Measurements from ENCODE around the gene KIF1B. TPM values are rescaled to one million over a fixed set of nuclear protein-coding genes. Genes with fewer than 3 reads are reported as not detected.
"Not testable (repeated sequence)": the region's sequence is repeated elsewhere in the genome, so short reads cannot be mapped to it uniquely, and the experiment has no call there.

The KIF1B gene
- total RNA-seq, 1 experiment from 2014 or later: 8.7 TPM

DNA sequence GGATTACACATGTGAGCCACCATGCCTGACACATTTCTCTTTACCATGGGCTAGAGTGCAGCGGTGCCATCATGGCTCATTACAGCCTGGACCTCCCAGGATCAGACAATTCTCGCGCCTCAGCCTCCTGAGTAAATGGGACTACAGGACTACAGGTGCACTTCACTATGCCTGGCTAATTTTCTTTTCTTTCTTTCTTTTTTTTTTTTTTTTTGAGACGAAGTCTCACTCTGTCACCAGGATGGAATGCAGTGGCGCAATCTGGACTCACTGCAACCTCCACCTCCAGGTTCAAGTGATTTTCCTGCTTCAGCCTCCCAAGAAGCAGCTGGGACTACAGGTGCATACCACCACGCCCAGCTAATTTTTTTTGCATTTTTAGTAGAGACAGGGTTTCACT lies 14.8 kb upstream of the KIF1B start:
- no peak for DNase-seq (ENCODE audit: low spot score)

DNA sequence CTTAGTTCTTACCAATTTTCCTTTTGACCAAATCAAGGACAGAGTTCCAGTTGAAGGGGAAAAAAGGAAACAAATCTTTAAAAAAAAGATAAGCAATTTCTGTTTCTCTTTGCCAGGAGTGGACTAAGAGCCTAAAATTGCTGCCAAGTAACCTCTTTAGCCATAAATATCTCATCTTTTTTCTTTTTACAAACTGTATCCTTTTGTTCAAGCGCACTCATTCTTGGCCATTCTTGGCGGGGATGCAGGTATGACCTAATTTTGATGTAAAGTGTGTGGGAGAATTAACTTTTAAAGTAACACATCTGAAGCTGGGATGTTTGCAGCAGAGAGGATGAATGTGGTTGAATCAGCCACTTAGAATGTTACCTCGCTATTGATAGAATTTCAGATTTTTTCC lies 13.4 kb upstream of the KIF1B start:
- DNase-seq (ENCODE audit: low spot score): no peak

- no peak for DNase-seq (ENCODE audit: low spot score)
Measured at GRCh38 chr1:10200620-10201019, 9.8 kb upstream of the KIF1B start.

GRCh38 chr1:10204003-10204642 lies 6.2 kb upstream of the KIF1B start:
- no peak for DNase-seq (ENCODE audit: low spot score)

DNA sequence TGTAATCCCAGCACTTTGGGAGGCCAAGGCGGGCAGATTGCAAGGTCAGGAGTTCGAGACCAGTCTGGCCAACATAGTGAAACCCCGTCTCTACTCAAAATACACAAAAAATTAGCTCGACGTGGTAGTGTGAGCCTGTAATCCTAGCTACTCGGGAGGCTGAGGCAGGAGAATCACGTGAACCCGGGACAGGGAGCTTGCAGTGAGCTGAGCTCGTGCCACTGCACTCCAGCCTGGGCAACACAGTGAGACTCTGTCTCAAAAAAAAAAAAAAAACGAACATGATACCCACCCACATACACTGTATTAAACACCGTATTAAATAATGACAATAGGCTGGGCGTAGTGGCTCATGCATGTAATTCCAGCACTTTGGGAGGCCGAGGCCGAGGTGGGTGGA lies 5.2 kb upstream of the KIF1B start:
- DNase-seq (ENCODE audit: low spot score): not testable (repeated sequence)

DNA sequence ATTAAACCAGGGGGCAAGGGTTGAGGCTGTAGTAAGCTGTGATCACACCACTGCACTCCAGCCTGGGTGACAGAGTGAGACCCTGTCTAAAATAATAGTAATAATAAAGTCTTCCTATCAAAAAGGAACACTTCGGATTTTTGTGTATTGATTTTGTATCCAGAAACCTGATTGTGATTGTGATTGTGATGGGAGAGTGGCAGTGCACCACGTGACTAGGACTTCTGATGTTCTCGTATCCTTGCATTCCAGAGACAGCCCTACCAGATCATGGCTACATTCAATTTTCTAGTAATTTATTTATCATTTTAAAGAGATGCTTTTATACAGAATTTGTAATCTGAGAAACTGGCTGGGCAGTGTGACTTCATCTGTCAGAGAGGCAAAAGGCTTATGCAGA lies 2.6 kb upstream of the KIF1B start:
- no peak for DNase-seq (ENCODE audit: low spot score)

GRCh38 chr1:10208537-10208936 lies 1.8 kb upstream of the KIF1B start:
- peak; percentile 5 for DNase-seq (ENCODE audit: low spot score)

GRCh38 chr1:10209590-10209904 lies 823 bp upstream of the KIF1B start:
- no peak for DNase-seq (ENCODE audit: low spot score)

DNA sequence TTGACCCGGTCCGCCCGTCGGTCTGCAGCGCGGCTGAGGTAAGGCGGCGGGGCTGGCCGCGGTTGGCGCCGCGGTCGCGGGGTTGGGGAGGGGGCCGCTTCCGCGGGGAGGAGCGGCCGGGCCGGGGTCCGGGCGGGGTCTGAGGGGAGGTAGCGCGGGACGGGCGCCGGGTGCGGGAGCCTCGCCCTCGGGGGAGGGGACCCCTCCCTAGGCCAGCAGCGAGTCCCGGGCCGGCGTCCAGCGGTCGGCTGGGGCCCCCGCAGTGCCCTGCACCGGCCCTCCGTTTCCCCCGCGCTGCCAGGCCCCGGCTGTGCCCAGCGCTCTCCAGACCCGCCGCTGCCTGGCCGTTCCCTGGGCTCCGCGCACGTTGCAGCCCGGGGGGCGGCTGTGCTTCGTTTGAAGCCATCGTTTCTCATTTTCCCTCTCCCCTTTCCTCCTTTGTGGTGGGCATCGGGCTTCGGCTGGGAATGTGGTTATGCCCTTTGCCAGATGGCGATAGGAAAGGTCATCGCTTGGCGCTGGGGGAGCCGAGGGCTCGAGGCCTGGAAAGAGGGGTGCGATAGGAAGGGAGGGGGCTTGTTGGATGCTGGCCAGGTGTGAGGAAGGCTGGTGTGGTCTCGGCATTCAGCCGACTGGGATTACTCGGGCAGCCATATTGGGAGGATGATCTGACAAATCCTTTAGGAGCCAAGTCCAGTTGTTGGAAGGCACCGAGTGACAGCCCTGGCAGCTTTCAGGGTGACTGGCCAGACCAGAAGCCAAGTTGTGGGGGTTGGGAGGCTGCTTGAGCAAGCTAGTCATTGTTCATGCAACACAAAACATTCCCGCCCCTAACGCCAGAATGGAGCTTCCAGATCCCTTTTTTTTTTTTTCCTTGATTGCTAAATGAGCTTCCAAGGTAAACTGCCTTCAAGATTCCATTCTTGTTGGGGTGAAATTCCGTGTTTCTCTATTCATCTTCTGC lies 753 bp downstream of the KIF1B start:
- peak; percentile 87 for DNase-seq (ENCODE audit: low spot score)

GRCh38 chr1:10211805-10212410 lies 1.5 kb downstream of the KIF1B start:
- no peak for DNase-seq (ENCODE audit: low spot score)

DNA sequence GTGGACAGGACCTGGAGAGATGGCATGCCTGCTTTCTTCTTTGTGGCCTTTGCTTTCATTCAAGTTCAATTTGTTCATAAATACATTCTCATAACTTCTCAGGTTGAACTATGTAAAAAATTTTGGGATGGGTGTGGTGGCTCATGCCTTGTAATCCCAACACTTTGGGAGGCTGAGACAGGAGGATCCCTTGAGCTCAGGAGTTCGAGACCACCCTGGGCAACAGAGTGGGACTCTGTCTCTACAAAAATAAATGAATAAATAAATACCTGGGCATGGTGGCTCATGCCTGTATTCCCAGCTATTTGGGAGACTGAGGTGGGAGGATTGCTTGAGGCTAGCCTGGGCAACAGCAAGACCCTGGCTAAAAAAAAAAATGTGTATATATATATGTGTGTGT lies 2.1 kb downstream of the KIF1B start:
- DNase-seq (ENCODE audit: low spot score): no peak

GRCh38 chr1:10213186-10213705 lies 2.9 kb downstream of the KIF1B start:
- DNase-seq (ENCODE audit: low spot score): no peak

DNA sequence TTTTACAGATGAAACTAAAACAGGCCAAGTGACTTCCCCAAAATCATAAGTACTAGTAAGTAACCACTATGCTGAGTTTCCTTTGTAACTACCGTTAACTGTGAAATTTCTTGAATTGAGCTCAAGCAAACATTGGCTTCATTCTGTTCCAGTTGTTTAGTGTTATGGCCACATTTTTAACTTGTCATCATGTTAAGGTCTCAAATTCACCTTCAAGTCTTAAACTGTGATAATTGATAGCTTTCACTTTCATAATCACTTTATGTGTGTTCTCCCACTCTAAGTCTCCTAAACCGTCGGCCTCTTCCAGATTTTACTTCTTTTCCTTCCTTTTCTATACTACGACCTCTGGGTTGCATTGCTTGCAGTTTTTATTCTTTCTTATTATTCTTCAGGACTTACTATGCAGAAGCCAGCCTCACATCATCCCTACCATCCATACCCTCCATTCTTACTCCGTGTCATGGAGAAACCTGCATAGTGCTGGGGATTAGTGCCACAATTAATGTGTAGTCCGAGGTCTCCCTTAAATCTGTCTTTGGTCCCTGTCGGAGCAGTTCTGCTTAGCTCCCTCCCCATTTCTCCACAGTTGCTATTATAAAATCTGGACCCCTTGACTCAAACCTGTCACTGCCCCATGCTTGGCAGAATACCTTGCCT lies 5.8 kb downstream of the KIF1B start:
- no peak for DNase-seq (ENCODE audit: low spot score)

GRCh38 chr1:10217748-10218441 lies 7.5 kb downstream of the KIF1B start:
- no peak for DNase-seq (ENCODE audit: low spot score)

GRCh38 chr1:10220200-10220599 lies 9.8 kb downstream of the KIF1B start:
- DNase-seq (ENCODE audit: low spot score): no peak

- not testable (repeated sequence) for DNase-seq (ENCODE audit: low spot score)
Measured at GRCh38 chr1:10220657-10221056, 10.3 kb downstream of the KIF1B start.

GRCh38 chr1:10225573-10225972 lies 15.2 kb downstream of the KIF1B start:
- no peak for DNase-seq (ENCODE audit: low spot score)

GRCh38 chr1:10228528-10228927 lies 18.2 kb downstream of the KIF1B start:
- DNase-seq (ENCODE audit: low spot score): no peak

DNA sequence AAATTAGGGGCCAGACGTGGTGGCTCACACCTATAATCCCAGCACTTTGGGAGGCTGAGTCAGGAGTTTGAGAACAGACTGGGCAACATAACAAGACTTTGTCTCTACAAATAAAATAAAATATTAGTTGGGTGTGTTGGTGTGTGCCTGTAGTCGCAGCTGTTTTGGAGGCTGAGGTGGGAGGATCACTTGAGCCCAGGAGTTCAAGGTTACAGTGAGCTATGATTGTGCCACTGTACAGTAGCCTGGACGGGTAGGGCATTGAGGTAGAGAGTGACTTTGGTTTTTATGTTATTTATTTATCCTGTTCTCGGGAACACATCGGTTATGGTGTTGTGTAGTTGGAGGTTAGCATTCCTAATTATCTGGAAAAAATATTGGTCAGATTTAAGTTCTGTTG lies 19.5 kb downstream of the KIF1B start:
- no peak for DNase-seq (ENCODE audit: low spot score)

DNA sequence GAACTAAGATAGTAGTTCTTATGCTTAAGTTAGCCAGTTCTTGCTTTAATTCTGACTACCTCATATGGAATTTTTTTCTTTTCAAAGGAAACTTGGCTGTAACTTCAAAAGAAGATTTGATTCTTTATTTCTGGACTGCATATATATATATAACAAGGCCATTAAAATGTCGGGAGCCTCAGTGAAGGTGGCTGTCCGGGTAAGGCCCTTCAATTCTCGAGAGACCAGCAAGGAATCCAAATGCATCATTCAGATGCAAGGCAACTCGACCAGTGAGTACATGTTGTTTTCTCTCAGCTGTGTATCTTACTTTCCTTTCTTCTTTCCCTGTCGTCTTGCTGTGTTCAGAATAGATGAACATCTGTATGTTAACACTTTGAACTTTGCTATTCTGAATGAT lies 21.8 kb downstream of the KIF1B start:
- no peak for DNase-seq (ENCODE audit: low spot score)

GRCh38 chr1:10236405-10237156 lies 26.2 kb downstream of the KIF1B start:
- no peak for DNase-seq (ENCODE audit: low spot score)

Data from HT-29 (cell line).